ENCODE results near the gene MSMP. TPM values are rescaled to one million over a fixed set of nuclear protein-coding genes. Genes with fewer than 3 reads are reported as not detected.

Gene MSMP
- total and polyA plus RNA-seq, 2 experiments from 2014 or later = 0.81 TPM; not detected in 1

GRCh38 chr9:35757892-35758275, 3.8 kb upstream of the MSMP start:
- Histone ChIP-seq H3K27me3 (ENCODE audit: insufficient read depth) (no peaks in the 10 kb centered on the region), H3K79me2 (replicated peaks; ENCODE audit: insufficient read depth) (peaks cover 49% of the 10 kb centered on the region), H3K27ac (ENCODE audit: low read depth) (peak overlapping the region; percentile 99), H3F3A (replicated peaks; ENCODE audit: low read depth) (peaks cover 18% of the 10 kb centered on the region; the same call in 1 of the 2 replicates), H4K20me1 (replicated peaks; ENCODE audit: insufficient read depth) (peaks cover 3% of the 10 kb centered on the region; the same call in 1 of the 2 replicates), H3K4me1 (ENCODE audit: insufficient read depth) (peaks cover 18% of the 10 kb centered on the region), H3K36me3 (ENCODE audit: insufficient read depth) (no peaks in the 10 kb centered on the region), H3K4me3 (peak overlapping the region; percentile 98), H2AFZ (no peak overlapping the region), H3K9me2 (ENCODE audit: insufficient read depth) (no peaks in the 10 kb centered on the region), H3K4me2 (peak overlapping the region; percentile 89)
- Mint-ChIP-seq H3K4me3 (peak overlapping the region; percentile 94), H3K4me1 (peaks cover 41% of the 10 kb centered on the region), H3K36me3 (ENCODE audit: low read depth) (peaks cover 28% of the 10 kb centered on the region), H3K27ac (0 out of 2 replicates have a peak overlapping the region, but pooled peaks have one; percentile 20), H3K27me3 (ENCODE audit: insufficient read depth, low read depth, poor library complexity) (peaks cover 6% of the 10 kb centered on the region), H3K9me3 (no peaks in the 10 kb centered on the region; the same call in 1 of the 3 replicates)
- no peak for ATAC-seq
- TF ChIP-seq CTCF (conservative IDR thresholded peaks at IDR 0.05; ENCODE audit: low read depth in 2 of 2) (no peak), POLR2AphosphoS5 (IDR thresholded peaks at IDR 0.05; ENCODE audit: low read depth) (no peak), REST (IDR thresholded peaks at IDR 0.05; ENCODE audit: unreplicated experiment) (no peak), NANOG (IDR thresholded peaks at IDR 0.05; ENCODE audit: borderline replicate concordance) (no peak), JUNB (IDR thresholded peaks at IDR 0.05; ENCODE audit: unreplicated experiment) (no peak)
- no peak for DNase-seq (ENCODE audit: low spot score)

GRCh38 chr9:35757226-35757891, 3.3 kb upstream of the MSMP start:
- H3K9me3 Mint-ChIP-seq = no peaks in the 10 kb centered on the region; the same call in 1 of the 3 replicates
- 0 out of 2 replicates have a peak, but pooled peaks have one; percentile 6 for TF ChIP-seq ETS1 (IDR thresholded peaks at IDR 0.05)
- no peak for TF ChIP-seq NANOG (IDR thresholded peaks at IDR 0.05; ENCODE audit: borderline replicate concordance)
- peaks cover 48% of the 10 kb centered on the region for H3K79me2 ChIP-seq (replicated peaks; ENCODE audit: insufficient read depth)
- ATAC-seq = peak; percentile 78
- no peaks in the 10 kb centered on the region for H3K36me3 ChIP-seq (ENCODE audit: insufficient read depth)
- H3F3A ChIP-seq (replicated peaks; ENCODE audit: low read depth) = peaks cover 18% of the 10 kb centered on the region; the same call in 1 of the 2 replicates
- H3K27ac ChIP-seq (ENCODE audit: low read depth) = peak overlapping the region; percentile 99
- H3K27me3 ChIP-seq (ENCODE audit: insufficient read depth) = no peaks in the 10 kb centered on the region
- H3K4me3 ChIP-seq = peak overlapping the region; percentile 98
- peaks cover 18% of the 10 kb centered on the region for H3K4me1 ChIP-seq (ENCODE audit: insufficient read depth)
- H3K27me3 Mint-ChIP-seq (ENCODE audit: insufficient read depth, low read depth, poor library complexity) = peaks cover 6% of the 10 kb centered on the region
- H3K4me3 Mint-ChIP-seq = peak overlapping the region; percentile 94
- H2AFZ ChIP-seq = peak overlapping the region; percentile 95
- H3K36me3 Mint-ChIP-seq (ENCODE audit: low read depth) = peaks cover 33% of the 10 kb centered on the region
- H3K9me2 ChIP-seq (ENCODE audit: insufficient read depth) = no peaks in the 10 kb centered on the region
- peaks cover 3% of the 10 kb centered on the region; the same call in 1 of the 2 replicates for H4K20me1 ChIP-seq (replicated peaks; ENCODE audit: insufficient read depth)
- peak; percentile 85 for DNase-seq (ENCODE audit: low spot score)
- peaks cover 36% of the 10 kb centered on the region for H3K4me1 Mint-ChIP-seq
- peak overlapping the region; percentile 89 for H3K4me2 ChIP-seq
- H3K27ac Mint-ChIP-seq = peak overlapping the region; percentile 98

Data from GM23338 (cell line).